Mammary epithelial cell (primary cell): ENCODE data around the gene ZNF217.

Source experiments
- EZH2 ChIP-seq: IDR thresholded peaks from 2 replicates; pipeline ENCODE4 v1.6.1; 2012; ENCODE audit warnings: low read length, inconsistent platforms, borderline replicate concordance
- TF ChIP-seq, protein P1 (sequence below), 2 donors: IDR thresholded peaks in 1 of 2; conservative IDR thresholded peaks in 1 of 2; 2 replicates each; pipeline ENCODE4 v1.5.1; 2011 to 2012; ENCODE audit warnings: inconsistent platforms in 2 of 2, low read length in 2 of 2, mild to moderate bottlenecking in 2 of 2, control low read depth in 1 of 2, low read depth in 1 of 2; ENCODE audit not compliant: insufficient read depth in 1 of 2; ENCODE audit errors: extremely low read depth in 1 of 2

DNA sequence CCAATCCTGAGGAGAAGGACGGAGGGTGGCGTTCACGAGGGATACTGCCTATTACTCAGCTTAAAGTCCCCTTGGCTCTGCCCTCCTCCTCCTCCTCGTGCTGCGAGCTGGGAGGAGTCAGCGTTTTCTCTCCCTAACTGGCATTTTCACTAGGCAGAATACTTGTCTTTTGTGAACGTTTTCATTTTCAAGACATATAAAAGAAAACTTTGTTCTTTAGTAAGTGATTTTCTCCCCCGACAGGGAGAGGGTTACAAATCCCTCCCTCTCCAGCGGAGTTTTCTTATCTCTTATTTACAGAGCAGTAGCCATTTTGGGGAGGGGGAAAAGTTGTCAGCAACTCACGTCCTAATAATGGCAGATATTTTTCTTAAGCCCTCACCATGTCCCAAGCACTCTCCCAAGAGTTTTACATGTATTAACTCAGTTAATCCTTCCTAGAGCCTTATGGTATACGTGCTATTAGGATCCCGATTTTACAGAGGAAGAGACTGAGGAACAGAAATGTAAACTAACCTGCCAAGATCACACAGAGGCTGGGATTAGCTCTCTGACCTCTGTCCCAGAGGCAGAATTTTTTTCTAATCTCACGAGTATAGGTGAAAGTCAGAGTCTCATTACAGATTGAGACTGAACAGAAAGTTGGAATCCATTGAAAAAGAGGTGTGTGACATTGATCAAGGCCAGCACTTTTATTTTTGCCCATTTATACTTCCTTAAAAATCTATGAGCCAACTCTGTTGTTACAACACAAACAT, 30.0 kb upstream of the ZNF217 start:
- TF ChIP-seq, protein P1, sequence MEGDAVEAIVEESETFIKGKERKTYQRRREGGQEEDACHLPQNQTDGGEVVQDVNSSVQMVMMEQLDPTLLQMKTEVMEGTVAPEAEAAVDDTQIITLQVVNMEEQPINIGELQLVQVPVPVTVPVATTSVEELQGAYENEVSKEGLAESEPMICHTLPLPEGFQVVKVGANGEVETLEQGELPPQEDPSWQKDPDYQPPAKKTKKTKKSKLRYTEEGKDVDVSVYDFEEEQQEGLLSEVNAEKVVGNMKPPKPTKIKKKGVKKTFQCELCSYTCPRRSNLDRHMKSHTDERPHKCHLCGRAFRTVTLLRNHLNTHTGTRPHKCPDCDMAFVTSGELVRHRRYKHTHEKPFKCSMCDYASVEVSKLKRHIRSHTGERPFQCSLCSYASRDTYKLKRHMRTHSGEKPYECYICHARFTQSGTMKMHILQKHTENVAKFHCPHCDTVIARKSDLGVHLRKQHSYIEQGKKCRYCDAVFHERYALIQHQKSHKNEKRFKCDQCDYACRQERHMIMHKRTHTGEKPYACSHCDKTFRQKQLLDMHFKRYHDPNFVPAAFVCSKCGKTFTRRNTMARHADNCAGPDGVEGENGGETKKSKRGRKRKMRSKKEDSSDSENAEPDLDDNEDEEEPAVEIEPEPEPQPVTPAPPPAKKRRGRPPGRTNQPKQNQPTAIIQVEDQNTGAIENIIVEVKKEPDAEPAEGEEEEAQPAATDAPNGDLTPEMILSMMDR (conservative IDR thresholded peaks at IDR 0.05 in 1 of 2, IDR thresholded peaks at IDR 0.05 in 1 of 2; ENCODE audit: extremely low read depth in 1 of 2, insufficient read depth in 1 of 2, low read depth in 1 of 2, low read length in 2 of 2): no peak
- no peak for TF ChIP-seq EZH2
